HG02759 (cell line): Measurements from ENCODE around the gene BPIFB6.

Experiments
- ATAC-seq: cut with Tn5 transposase; IDR thresholded peaks from one replicate; pipeline ENCODE4 v1.9.1; 2021; ENCODE audit warnings: mild to moderate bottlenecking, moderate library complexity; ENCODE audit not compliant: unreplicated experiment

The BPIFB6 gene

GRCh38 chr20:33059741-33060390 lies 28.4 kb downstream of the BPIFB6 start:
- no peak for ATAC-seq

GRCh38 chr20:33061658-33062028 lies 30.2 kb downstream of the BPIFB6 start:
- no peak for ATAC-seq

GRCh38 chr20:33062105-33062824 lies 30.8 kb downstream of the BPIFB6 start:
- ATAC-seq = no peak

GRCh38 chr20:33062825-33063149 lies 31.3 kb downstream of the BPIFB6 start:
- no peak for ATAC-seq

GRCh38 chr20:33063271-33063670 lies 31.8 kb downstream of the BPIFB6 start:
- ATAC-seq = no peak

- no peak for ATAC-seq
Measured at GRCh38 chr20:33064572-33065287, 33.3 kb downstream of the BPIFB6 start.

- ATAC-seq = no peak
Measured at GRCh38 chr20:33065785-33066184, 34.3 kb downstream of the BPIFB6 start.

- no peak for ATAC-seq
Measured at GRCh38 chr20:33067806-33068205, 36.4 kb downstream of the BPIFB6 start.

GRCh38 chr20:33068251-33068939 lies 36.9 kb downstream of the BPIFB6 start:
- ATAC-seq = no peak

GRCh38 chr20:33069673-33070072 lies 38.2 kb downstream of the BPIFB6 start:
- ATAC-seq = no peak

- no peak for ATAC-seq
Measured at GRCh38 chr20:33070111-33071053, 38.9 kb downstream of the BPIFB6 start.

GRCh38 chr20:33071198-33071597 lies 39.8 kb downstream of the BPIFB6 start:
- no peak for ATAC-seq

GRCh38 chr20:33072362-33072761 lies 40.9 kb downstream of the BPIFB6 start:
- no peak for ATAC-seq

- no peak for ATAC-seq
Measured at GRCh38 chr20:33072813-33073212, 41.4 kb downstream of the BPIFB6 start.

GRCh38 chr20:33074675-33075074 lies 43.2 kb downstream of the BPIFB6 start:
- no peak for ATAC-seq

GRCh38 chr20:33075281-33075680 lies 43.8 kb downstream of the BPIFB6 start:
- ATAC-seq = no peak

GRCh38 chr20:33076662-33077372 lies 45.4 kb downstream of the BPIFB6 start:
- ATAC-seq = no peak

GRCh38 chr20:33079259-33079658 lies 47.8 kb downstream of the BPIFB6 start, which contains the start of gene BPIFB4:
Gene BPIFB4 (plus strand): TSS chr20:33079643. CDS start chr20:33081527, 1,884 bp downstream.
- ATAC-seq = no peak

GRCh38 chr20:33081411-33082154 lies 50.1 kb downstream of the BPIFB6 start:
- ATAC-seq = no peak
